Lower leg skin (tissue), 3 donors: Measurements from ENCODE around the gene GDF7.

Experiments
- CTCF ChIP-seq, 3 donors: fragments of 450-650 bp; IDR thresholded peaks; one replicate each; pipeline ENCODE4 v1.5.1; 2016; ENCODE audit warnings: antibody characterized with exemption in 3 of 3, mild to moderate bottlenecking in 3 of 3, moderate library complexity in 2 of 3
- POLR2A ChIP-seq, 2 donors: fragments of 450-650 bp; IDR thresholded peaks; one replicate each; pipeline ENCODE4 v1.6.1; 2016 to 2017; ENCODE audit warnings: antibody characterized with exemption in 2 of 2, mild to moderate bottlenecking in 1 of 2, moderate library complexity in 1 of 2

- no peak for TF ChIP-seq CTCF (IDR thresholded peaks at IDR 0.05)
- TF ChIP-seq POLR2A (IDR thresholded peaks at IDR 0.05): no peak
These were observed 990 bp upstream of the GDF7 start for GRCh38 chr2:20666005-20666303.
